GM21367 (cell line): ENCODE data around the gene TICAM1.
A peak's percentile ranks its signal among the peaks of the same experiment; 100 is the strongest.
"Not testable (repeated sequence)": the region's sequence is repeated elsewhere in the genome, so short reads cannot be mapped to it uniquely, and the experiment has no call there.

ENCODE experiments used
- ATAC-seq: cut with Tn5 transposase; IDR thresholded peaks from one replicate; pipeline ENCODE4 v1.9.1; 2021; ENCODE audit not compliant: unreplicated experiment

Gene TICAM1

DNA sequence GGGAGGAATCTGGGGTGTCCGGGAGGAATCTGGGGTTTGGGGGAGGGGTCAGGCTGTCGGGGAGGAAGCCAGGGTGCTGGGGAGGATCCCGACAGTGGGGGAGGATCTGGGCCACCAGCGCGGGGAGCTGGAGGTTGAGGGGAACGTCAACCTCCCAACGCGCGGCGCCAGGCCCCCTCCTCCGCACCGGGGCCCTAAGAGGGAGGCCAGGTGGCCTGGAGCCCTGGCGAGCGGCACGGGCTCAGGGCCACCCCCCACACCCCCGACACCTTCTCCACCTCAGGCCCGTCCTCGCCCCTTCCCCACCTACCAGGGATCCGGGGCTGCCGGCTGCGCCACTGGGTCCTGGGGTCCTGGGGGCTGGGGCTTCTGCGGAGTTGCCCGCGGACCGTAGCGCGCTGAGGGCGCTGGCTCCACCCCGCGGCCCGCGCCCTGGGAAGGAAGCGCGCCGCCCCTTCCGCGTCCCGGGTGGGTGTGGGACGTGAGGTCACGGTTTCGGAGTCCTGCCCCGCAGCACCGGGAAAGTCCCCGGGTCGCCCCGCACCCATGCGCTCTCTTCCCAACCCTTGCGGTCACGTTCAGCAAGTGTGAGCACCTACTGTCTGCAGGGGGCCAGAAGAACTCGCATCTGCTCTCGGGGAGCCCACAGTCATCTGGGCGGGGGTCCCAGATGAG lies at the start of gene TICAM1:
Gene TICAM1 (minus strand): TSS at position 409 of the 675 bp plus-strand sequence. CDS start 13,335 bp downstream, outside the sequence.
- ATAC-seq = peak; percentile 57

GRCh38 chr19:4879041-4879440 lies 47.5 kb upstream of the TICAM1 start:
- no peak for ATAC-seq

GRCh38 chr19:4878491-4878968 lies 47.0 kb upstream of the TICAM1 start:
- ATAC-seq = no peak

DNA sequence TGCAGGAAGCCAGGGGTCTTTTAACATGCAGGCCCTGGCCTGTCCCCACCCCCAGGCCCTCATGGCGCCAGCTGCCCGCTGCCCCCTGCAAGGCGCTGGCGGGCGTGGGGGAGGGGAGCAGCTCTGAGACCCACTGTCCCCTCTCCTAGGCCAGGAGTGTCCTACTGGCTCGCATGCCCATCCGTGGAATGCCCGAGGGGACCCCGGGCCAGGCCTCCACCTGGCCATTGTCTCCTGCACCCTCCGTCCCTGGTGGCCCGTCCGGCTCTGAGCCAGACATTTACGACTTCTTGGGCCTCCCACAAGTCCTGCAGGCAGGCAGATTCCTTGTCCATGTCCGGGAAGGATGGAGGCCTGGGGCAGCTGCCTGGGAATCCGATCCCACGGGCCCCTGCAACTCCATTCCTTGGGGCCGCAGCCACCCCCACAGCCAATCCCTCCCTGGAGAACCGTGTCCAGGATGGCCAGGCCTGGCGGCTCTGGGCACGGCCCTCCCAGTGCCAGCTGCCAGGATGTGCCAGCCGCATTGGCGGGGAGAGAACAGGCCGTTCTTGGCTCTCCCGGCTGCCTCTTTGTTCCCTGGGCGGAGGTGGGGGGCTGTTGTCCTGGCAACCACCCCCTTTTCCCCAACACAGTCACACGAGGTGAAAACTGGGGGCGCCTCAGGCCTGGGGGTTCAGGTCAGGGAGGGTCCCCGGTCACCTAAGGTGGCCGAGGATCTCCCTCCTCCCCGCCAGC lies 46.4 kb upstream of the TICAM1 start:
- no peak for ATAC-seq

DNA sequence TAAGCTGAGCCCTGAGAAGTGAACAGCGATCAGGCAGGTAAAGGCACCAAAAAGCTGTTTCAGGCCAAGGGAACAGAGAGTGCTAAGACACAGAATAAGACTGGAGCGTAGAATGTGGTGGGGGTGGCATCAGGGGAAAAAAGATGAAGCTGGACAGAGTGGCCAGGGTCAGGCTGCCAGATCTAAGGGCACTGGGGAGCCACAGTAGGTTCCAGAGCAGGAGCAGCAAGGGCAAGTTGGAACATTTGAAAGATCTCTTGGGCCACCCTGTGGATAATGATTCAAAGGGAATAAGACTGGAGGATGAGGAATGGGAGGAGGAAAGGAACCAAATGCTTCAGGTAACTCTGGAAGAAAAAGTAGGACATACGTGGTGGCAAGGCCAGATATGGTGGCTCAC lies 42.4 kb upstream of the TICAM1 start:
- no peak for ATAC-seq

- ATAC-seq = no peak
Observed at GRCh38 chr19:4871711-4872110, 40.2 kb upstream of the TICAM1 start.

GRCh38 chr19:4870025-4870700 lies 38.7 kb upstream of the TICAM1 start:
- no peak for ATAC-seq

DNA sequence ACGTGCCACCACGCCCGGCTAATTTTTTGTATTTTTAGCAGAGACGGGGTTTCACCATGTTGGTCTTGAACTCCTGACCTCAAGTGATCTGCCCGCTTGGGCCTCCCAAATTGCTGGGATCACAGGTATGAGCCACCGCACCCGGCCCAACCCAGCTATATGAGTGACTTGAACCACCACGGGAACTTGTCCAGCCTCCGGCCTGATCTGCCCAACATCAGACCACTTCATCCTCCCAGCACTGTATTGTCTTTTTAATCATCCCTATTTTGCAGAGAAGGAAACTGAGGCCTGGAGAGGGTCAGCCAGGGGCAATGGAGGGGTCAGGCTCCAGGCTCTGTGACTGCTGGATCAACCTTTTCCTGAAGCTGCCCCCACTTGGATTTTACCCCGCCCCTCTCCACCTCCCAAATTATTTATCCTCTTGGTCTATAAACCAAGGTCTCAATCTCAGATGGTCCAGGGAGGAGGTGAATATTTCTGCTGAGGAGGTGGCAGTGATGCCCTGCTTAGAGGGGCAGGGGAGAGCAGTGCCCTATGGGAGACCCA lies 36.8 kb upstream of the TICAM1 start:
- no peak for ATAC-seq

DNA sequence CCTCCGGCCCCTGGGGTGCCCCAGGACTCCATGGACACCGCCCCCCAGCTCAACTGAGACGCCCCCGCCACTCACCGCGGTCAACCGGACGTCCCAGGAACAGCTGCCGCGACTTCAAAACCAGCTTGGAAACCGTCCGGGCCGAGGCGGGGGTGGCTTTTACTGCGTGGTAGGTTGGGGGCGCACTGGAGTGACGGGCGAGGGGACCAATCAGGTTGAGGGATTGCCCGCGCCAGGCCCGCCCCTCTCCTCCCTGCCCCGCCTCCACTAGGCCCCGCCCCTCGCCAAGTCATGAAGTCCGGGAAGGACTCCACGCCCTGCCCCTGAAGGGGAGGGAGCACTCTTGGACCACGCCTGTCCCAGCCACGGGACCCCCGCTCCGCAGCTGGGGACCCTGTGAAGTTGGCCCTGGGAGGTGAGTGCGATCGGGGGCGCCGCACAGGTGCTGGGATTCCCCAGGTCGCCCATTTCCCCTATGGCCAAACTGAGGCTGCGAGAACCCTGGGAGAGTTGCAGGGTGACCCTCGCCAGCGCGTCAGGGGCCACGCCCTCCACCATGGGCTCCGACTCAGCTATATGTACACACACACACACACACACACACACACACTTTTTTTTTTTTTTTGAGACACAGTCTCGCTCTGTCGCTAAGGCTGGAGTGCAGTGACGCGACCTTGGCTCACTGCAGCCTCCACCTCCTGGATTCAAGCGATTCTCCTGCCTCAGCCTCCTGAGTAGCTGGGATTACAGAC lies 36.2 kb upstream of the TICAM1 start, which contains the start of gene PLIN3:
Gene PLIN3 (minus strand): TSS at position 134 of the 752 bp plus-strand sequence. CDS start 6,273 bp downstream, outside the sequence.
- ATAC-seq = no peak

GRCh38 chr19:4866595-4867424 lies 35.3 kb upstream of the TICAM1 start:
- ATAC-seq = no peak

DNA sequence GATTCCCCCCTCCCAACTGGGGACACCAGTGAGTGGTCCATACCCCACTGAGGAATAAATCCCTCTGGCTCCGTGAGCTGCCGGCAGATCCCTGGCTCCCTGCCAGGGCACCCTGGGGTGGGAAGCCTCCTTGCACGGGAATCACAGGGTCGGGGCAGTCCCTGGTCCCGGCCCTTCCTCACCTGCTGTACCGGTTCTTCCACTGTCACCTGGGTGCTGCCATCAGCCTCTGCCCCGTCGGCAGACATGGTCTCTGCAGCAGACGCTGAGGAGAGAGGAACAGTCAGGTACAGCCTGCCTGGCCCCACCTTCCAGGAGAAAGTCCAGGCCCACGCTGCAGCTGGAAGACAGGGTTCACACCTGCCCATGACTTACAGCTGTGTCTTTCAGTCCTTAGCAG lies 29.6 kb upstream of the TICAM1 start:
- no peak for ATAC-seq

GRCh38 chr19:4859697-4860096 lies 28.2 kb upstream of the TICAM1 start:
- ATAC-seq = no peak

- not testable (repeated sequence) for ATAC-seq
Observed at GRCh38 chr19:4856468-4856867, 25.0 kb upstream of the TICAM1 start.

GRCh38 chr19:4853506-4853905 lies 22.0 kb upstream of the TICAM1 start:
- not testable (repeated sequence) for ATAC-seq

DNA sequence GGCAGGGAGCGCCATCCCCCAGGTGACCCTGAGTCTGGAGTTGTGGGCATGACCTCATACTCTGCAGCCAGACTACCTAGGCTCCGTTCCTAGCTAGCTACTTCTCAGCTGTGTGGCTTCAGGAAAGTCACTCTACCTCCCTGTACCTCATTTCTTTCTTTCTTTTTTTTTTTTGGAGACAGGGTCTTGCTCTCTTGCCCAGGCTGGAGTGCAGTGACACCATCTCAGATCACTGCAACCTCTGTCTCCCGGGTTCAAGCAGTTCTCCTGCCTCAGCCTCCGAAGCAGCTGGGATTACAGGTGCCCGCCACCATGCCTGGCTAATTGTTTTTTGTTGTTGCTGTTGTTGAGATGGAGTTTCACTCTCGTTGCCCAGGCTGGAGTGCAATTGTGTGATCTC lies 21.0 kb upstream of the TICAM1 start:
- ATAC-seq = no peak

GRCh38 chr19:4851551-4852290 lies 20.2 kb upstream of the TICAM1 start:
- no peak for ATAC-seq

GRCh38 chr19:4849019-4849418 lies 17.5 kb upstream of the TICAM1 start:
- ATAC-seq = no peak

- ATAC-seq = no peak
Observed at GRCh38 chr19:4847190-4847973, 15.9 kb upstream of the TICAM1 start.
